ENCODE data around the gene HTR3E.

GRCh38 chr3:184140436-184140835 is 43.6 kb downstream of the HTR3E start:
- TF ChIP-seq CTCF (IDR thresholded peaks at IDR 0.05) (no peak), POLR2A (IDR thresholded peaks at IDR 0.05) (no peak)
